Fibroblast of the aortic adventitia (primary cell): ENCODE data around the gene NAPG. TPM values are rescaled to one million over a fixed set of nuclear protein-coding genes. Genes with fewer than 3 reads are reported as not detected.
"Not testable (repeated sequence)": the region's sequence is repeated elsewhere in the genome, so short reads cannot be mapped to it uniquely, and the experiment has no call there.

Experiments used
- DNase-seq: peaks from one replicate; pipeline ENCODE4 v3.0.0-alpha.2; 2010; ENCODE audit warnings: low read depth
- H3K4me3 ChIP-seq: 2 replicates; pipeline ENCODE4 v1.5.1; 2011; ENCODE audit warnings: low read depth, mild to moderate bottlenecking, control low read depth, low read length, moderate library complexity
- CTCF ChIP-seq: IDR thresholded peaks from 2 replicates; pipeline ENCODE4 v1.5.1; 2011; ENCODE audit warnings: mild to moderate bottlenecking, low read length, control low read depth, inconsistent platforms; ENCODE audit not compliant: insufficient read depth
- total RNA-seq: library from RNA; depleted of rRNA; stranded (reverse); fragments of >200 nt; gene quantifications from 2 replicates; pipeline ENCODE4 v1.2.3, GENCODE V29; 2012; ENCODE audit warnings: low replicate concordance

NAPG gene
- total RNA-seq, 1 donor, result 44.6 TPM

GRCh38 chr18:10495936-10496335 is 29.9 kb upstream of the NAPG start:
- TF ChIP-seq CTCF, result no peak
- H3K4me3 ChIP-seq, result no peak overlapping the region
- no peak for DNase-seq

DNA sequence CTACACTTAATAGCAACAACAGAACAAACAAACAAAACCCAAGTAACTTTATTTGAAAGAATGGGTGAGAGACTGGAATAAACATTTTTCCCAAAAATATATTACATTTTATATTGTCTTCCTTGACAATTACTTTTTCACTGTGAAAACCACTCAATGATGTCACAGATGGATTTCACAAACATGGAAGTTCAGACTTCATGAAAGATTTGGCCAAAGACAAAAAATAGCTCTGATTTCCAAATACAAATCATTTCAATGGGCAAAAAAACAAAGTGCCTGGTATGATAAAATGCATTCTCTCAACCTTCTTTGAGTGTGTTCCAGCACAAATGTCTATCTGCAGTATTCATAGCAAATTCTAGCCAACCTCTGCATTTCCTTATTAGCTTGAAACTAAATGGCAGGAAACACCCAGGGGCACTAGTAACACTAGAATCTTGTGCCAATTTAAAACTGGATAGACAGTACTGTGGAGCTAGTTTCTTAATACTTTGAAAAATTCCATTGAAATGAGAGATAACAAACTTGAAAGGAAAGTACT is 28.5 kb upstream of the NAPG start:
- no peak for TF ChIP-seq CTCF
- H3K4me3 ChIP-seq, result no peak overlapping the region
- peak; percentile 50 for DNase-seq

DNA sequence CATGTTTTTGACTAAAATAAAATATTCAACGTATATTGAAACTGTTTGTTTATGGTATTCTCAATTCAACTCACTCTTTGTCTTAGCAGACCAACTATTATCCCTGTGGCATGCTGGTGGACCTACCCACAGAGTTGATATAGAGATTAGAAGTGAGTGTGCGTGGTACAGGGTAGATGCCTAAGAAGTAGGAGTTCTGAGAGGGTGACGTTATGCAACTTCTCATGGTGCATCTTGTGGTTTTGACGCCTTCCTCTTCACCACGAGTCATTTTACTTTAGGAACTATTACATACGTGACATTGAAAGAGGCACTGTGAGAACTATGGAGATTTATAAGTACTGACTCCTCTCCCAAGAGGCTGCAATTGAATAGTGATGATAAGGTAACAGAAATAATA is 26.6 kb upstream of the NAPG start:
- no peak for DNase-seq
- TF ChIP-seq CTCF, result no peak
- H3K4me3 ChIP-seq, result no peak overlapping the region

GRCh38 chr18:10500038-10500437 is 25.8 kb upstream of the NAPG start:
- no peak for DNase-seq
- H3K4me3 ChIP-seq, result no peak overlapping the region
- TF ChIP-seq CTCF, result no peak

DNA sequence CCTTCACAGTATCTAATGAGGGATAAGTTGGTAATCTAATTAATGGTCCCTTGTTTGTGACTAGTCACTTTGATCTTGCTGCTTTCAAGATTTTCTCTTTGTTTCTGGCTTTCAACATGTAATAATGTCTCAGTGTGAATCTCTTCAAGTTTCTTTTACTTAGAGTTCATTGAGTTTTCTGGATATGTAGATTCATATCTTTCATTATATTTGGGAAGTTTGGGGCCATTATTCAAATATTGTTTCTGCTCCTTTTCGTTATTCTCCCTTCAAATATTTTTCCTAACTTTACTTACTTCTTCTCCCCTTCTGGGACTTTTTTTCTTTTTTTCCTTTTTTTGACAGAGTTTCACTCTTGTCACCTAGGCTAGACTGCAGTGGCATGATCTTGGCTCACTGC is 21.1 kb upstream of the NAPG start:
- no peak overlapping the region for H3K4me3 ChIP-seq
- TF ChIP-seq CTCF, result no peak
- DNase-seq, result no peak

DNA sequence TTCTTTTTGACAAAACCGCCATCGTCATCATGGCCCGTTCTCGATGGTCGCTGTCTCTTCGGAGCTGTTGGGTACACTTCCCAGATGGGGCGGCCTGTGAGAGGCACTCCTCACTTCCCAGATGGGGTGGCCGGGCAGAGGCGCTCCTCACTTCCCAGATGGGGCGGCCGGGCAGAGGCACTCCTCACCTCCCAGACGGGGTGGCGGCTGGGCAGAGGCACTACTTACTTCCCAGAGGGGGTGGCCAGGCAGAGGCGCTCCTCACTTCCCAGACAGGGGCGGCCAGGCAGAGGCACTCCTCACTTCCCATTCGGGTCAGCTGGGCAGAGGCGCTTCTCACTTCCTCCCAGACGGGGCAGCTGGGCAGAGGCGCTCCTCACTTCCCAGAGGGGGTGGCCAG is 19.9 kb upstream of the NAPG start:
- DNase-seq, H3K4me3 ChIP-seq: not testable (repeated sequence)

DNA sequence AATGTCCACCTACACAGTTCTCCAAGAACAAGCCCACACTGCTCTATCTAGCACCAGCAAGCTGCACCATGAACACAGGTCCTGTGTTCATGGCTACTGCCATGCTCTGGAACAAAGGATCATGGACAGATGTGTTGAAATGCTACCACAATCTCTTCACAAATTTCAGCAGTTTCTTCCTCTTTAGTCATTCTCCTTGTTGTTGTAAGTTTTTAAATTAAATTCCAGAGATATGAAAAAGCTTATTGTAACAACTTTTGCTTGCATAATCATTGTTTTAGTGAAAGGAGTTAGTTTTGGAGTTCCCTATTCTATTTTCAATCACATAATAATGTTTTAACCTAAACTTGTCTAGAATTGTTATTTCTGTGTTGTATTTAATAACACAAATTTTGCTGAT is 17.2 kb upstream of the NAPG start:
- H3K4me3 ChIP-seq, result no peak overlapping the region
- no peak for DNase-seq
- TF ChIP-seq CTCF, result no peak

DNA sequence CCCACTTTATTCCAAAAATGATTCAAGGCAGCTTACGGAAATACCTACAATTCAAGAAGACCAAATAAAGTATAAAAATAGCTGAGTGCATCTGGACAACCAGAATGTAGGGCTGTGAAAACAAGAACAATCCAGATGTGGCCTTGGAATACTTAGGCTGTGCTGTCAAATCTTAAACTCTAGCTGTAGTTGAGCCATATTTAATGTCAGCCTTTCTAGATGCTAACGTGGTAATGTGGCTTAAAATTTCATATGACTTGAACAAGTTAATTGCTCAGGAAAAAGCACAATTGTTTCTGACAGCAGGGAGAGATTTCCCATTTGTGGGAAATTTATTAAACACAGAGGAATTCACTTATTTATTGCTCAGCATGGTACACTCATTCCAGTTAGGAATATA is 14.6 kb upstream of the NAPG start:
- no peak overlapping the region for H3K4me3 ChIP-seq
- no peak for DNase-seq
- no peak for TF ChIP-seq CTCF
